Thoracic aorta (tissue), 2 donors: Measurements from ENCODE around the gene ISX. TPM values are rescaled to one million over a fixed set of nuclear protein-coding genes. Genes with fewer than 3 reads are reported as not detected.

ENCODE experiments used
- ATAC-seq: fragments of 150-250 bp; one replicate; pipeline ENCODE4 v1.8.0; 2017; ENCODE audit warnings: low read depth; ENCODE audit not compliant: insufficient number of reproducible peaks, low FRiP score
- DNase-seq: peaks from one replicate; pipeline ENCODE4 v3.0.0-alpha.2; 2020; ENCODE audit warnings: low spot score
- H3K27ac ChIP-seq, 2 donors: fragments of 200-600 bp; sonication (generic); 1 replicate in 1 of 2; 2 replicates in 1 of 2; pipeline ENCODE4 v1.5.1; 2016; ENCODE audit warnings: mild to moderate bottlenecking in 2 of 2, moderate library complexity in 2 of 2
- H3K27me3 ChIP-seq: fragments of 200-600 bp; sonication (generic); replicated peaks from 2 replicates; pipeline ENCODE4 v1.6.0; 2016; ENCODE audit warnings: mild to moderate bottlenecking; ENCODE audit not compliant: insufficient read depth
- H3K36me3 ChIP-seq: fragments of 200-600 bp; sonication (generic); one replicate; pipeline ENCODE4 v1.5.1; 2016
- H3K4me1 ChIP-seq, 2 donors: fragments of 200-600 bp; sonication (generic); 1 replicate in 1 of 2; 2 replicates in 1 of 2; pipeline versions ENCODE4 v1.5.1 to v1.6.0; 2016; ENCODE audit warnings: low read depth in 2 of 2, mild to moderate bottlenecking in 1 of 2; ENCODE audit not compliant: control insufficient read depth in 1 of 2
- H3K4me3 ChIP-seq: fragments of 200-600 bp; sonication (generic); 2 replicates; pipeline ENCODE4 v1.5.1; 2016; ENCODE audit warnings: mild to moderate bottlenecking
- H3K9me3 ChIP-seq: fragments of 200-600 bp; sonication (generic); 2 replicates; pipeline ENCODE4 v1.5.1; 2016
- CTCF ChIP-seq: fragments of 200-600 bp; sonication (generic); IDR thresholded peaks from one replicate; pipeline ENCODE4 v1.5.1; 2019; ENCODE audit warnings: antibody characterized with exemption
- total RNA-seq, 2 donors: library from RNA; depleted of rRNA; stranded (reverse); fragments of >200 nt; gene quantifications; one replicate each; pipeline versions ENCODE4 v1.1.0 to v1.2.3, GENCODE V29; 2016

The ISX gene
- total RNA-seq, 2 donors from 2014 or later = not detected

GRCh38 chr22:35070451-35071093, 4.6 kb downstream of the ISX start:
- Histone ChIP-seq H3K4me3 (no peak overlapping the region), H3K36me3 (no peaks in the 10 kb centered on the region), H3K9me3 (no peaks in the 10 kb centered on the region), H3K27me3 (no peaks in the 10 kb centered on the region), H3K27ac (no peak overlapping the region), H3K4me1 (no peaks in the 10 kb centered on the region)
- no peak for TF ChIP-seq CTCF
- DNase-seq (no peak), ATAC-seq (no peak)

DNA sequence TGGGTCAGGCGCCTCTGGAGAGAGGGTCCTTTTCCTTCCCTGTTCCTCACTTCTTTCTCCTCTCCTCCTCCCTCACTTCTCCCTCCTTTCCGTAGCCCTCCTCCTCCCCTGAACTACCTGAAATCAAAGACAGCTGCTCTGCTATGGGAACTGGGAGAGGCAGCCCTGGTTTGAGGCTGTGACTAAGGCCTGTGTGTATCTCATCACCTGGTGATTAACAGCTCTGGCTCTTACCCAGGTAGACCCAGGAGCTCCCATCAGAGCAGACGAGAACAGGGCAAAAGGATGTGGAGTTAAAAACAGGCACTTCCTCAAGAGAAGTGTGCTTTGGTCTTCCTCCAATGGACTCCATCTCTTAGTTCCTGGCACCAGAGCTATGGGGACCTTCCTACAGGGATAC, 5.8 kb downstream of the ISX start:
- no peak overlapping the region for H3K4me3 ChIP-seq
- ATAC-seq (no peak), DNase-seq (no peak)
- no peaks in the 10 kb centered on the region for H3K9me3 ChIP-seq
- H3K27ac ChIP-seq = no peak overlapping the region
- no peaks in the 10 kb centered on the region for H3K36me3 ChIP-seq
- no peak for TF ChIP-seq CTCF
- no peaks in the 10 kb centered on the region for H3K27me3 ChIP-seq
- H3K4me1 ChIP-seq = no peaks in the 10 kb centered on the region

GRCh38 chr22:35072925-35073324, 7.0 kb downstream of the ISX start:
- no peaks in the 10 kb centered on the region for H3K4me1 ChIP-seq
- no peak for DNase-seq
- H3K9me3 ChIP-seq = no peaks in the 10 kb centered on the region
- TF ChIP-seq CTCF = no peak
- H3K4me3 ChIP-seq = no peak overlapping the region
- no peaks in the 10 kb centered on the region for H3K27me3 ChIP-seq
- no peak for ATAC-seq
- H3K36me3 ChIP-seq = no peaks in the 10 kb centered on the region
- H3K27ac ChIP-seq = no peak overlapping the region

DNA sequence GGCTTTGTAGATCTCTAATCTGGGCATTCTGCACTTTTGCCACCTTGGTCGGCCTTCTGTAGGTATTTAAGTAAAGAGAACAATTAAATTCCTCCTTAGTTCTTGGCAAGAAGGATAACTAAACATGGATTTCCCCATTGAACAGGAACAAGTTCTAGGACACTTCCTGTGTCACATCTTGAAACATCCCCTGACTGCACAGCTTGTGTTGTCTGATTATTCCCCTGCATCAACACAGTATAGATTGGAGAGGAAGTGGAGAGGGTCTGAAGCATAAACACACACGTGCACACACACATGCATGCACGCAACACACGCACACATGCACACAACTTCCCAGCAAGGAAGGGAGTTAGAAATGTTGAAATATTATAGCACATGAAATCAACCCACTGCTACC, 8.6 kb downstream of the ISX start:
- no peaks in the 10 kb centered on the region for H3K4me1 ChIP-seq
- ATAC-seq (no peak), DNase-seq (no peak)
- no peaks in the 10 kb centered on the region for H3K36me3 ChIP-seq
- H3K4me3 ChIP-seq = no peak overlapping the region
- no peak overlapping the region for H3K27ac ChIP-seq
- no peaks in the 10 kb centered on the region for H3K9me3 ChIP-seq
- H3K27me3 ChIP-seq = no peaks in the 10 kb centered on the region
- no peak for TF ChIP-seq CTCF

DNA sequence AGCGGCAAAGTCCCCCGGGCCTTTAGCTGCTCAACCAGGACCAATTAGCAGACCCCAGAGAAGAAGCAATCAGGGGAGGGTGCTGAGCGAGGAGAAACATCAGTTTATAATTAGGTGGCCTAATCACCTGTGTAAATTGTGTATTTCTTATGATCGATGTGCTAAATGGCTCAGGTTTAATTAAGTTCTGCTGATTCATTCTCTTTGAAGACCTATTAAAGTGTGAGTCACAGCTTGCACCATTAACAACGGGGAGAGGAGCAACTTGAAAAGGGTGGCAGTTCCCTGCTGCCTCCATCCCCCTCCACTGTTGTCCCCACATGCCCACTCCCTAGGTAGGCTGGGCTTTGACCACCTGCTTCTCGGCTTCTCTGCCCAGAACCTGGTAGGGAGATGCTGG, 10.7 kb downstream of the ISX start:
- Histone ChIP-seq H3K4me1 (no peaks in the 10 kb centered on the region), H3K36me3 (no peaks in the 10 kb centered on the region), H3K4me3 (no peak overlapping the region), H3K9me3 (no peaks in the 10 kb centered on the region), H3K27ac (no peak overlapping the region), H3K27me3 (no peaks in the 10 kb centered on the region)
- no peak for ATAC-seq
- no peak for DNase-seq
- no peak for TF ChIP-seq CTCF
